UCSD-AML1 (cell line): ENCODE measurements around the gene ARHGAP21.

ENCODE experiments used
- DNase-seq: peaks from one replicate; lab custom pipeline; 2025; ENCODE audit not compliant: unreplicated experiment; lab: John Stamatoyannopoulos, UW

ARHGAP21 gene

GRCh38 chr10:24544776-24545175 is 178.9 kb downstream of the ARHGAP21 start:
- DNase-seq, result no peak

DNA sequence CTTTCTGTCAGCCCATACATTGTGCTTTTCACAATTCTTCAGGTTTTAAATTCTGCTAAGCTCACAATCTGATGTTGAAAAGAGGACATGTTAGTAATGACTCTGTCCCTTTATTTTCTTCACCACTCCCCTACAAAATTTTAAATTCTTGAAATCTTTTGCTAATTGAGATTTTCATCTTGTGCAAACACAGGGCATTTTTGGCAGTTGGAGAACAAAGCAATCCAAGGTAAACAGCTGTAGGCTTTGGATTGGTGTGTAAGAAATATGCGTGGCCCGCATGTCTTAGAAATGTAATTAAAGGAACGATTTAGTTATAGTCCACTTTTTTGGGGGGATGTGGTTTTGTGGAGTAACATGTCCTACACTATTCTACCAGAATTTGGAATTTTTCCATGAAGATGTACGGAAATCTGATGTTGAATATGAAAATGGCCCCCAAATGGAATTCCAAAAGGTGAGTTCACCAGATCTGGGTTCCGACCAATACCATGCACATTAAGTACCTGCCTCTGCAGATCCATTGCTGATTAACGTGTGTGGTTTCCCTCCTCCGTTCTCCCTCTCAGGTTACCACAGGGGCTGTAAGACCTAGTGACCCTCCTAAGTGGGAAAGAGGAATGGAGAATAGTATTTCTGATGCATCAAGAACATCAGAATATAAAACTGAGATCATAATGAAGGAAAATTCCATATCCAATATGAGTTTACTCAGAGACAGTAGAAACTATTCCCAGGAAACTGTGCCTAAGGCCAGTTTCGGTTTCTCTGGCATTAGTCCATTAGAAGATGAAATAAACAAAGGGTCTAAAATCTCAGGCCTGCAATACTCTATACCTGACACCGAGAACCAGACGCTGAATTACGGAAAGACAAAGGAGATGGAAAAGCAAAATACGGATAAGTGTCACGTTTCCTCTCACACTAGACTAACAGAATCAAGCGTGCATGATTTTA is 181.1 kb downstream of the ARHGAP21 start:
- no peak for DNase-seq

- DNase-seq, result no peak
Measured at GRCh38 chr10:24541239-24541753, 182.4 kb downstream of the ARHGAP21 start.

- no peak for DNase-seq
Measured at GRCh38 chr10:24536636-24537035, 187.1 kb downstream of the ARHGAP21 start.

- no peak for DNase-seq
Measured at GRCh38 chr10:24533981-24534380, 189.7 kb downstream of the ARHGAP21 start.
